H9 (cell line): ENCODE results near the gene NR3C2. TPM values are rescaled to one million over a fixed set of nuclear protein-coding genes. Genes with fewer than 3 reads are reported as not detected.

Experiments
- DNase-seq: peaks from one replicate; pipeline ENCODE4 v3.0.0-alpha.2; 2017
- H2AFZ ChIP-seq: one replicate; pipeline ENCODE4 v1.6.1; 2013; ENCODE audit warnings: mild to moderate bottlenecking, low read length, control low read depth, moderate library complexity
- H2AK5ac ChIP-seq: 2 replicates; pipeline ENCODE4 v1.6.1; 2013; ENCODE audit warnings: low read length, control low read depth, mixed read lengths; ENCODE audit not compliant: insufficient read length
- H2BK120ac ChIP-seq: one replicate; pipeline ENCODE4 v1.6.1; 2013; ENCODE audit warnings: low read depth, mild to moderate bottlenecking, low read length, control low read depth, inconsistent platforms; ENCODE audit not compliant: poor library complexity, severe bottlenecking
- H2BK12ac ChIP-seq: 2 replicates; pipeline ENCODE4 v1.6.1; 2013; ENCODE audit warnings: low read length, control low read depth, mixed read lengths, low read depth; ENCODE audit not compliant: insufficient read length
- H2BK15ac ChIP-seq: 2 replicates; pipeline ENCODE4 v1.6.1; 2013; ENCODE audit warnings: low read depth, low read length, control low read depth
- H2BK20ac ChIP-seq: one replicate; pipeline ENCODE4 v1.6.1; 2013; ENCODE audit warnings: low read depth, mild to moderate bottlenecking, low read length, control low read depth, inconsistent platforms; ENCODE audit not compliant: poor library complexity, severe bottlenecking
- H2BK5ac ChIP-seq: 2 replicates; pipeline ENCODE4 v1.6.1; 2013; ENCODE audit warnings: low read length, control low read depth, mixed read lengths; ENCODE audit not compliant: insufficient read length
- H3K14ac ChIP-seq: 2 replicates; pipeline ENCODE4 v1.6.1; 2013; ENCODE audit warnings: low read length, control low read depth; ENCODE audit not compliant: insufficient read depth
- H3K18ac ChIP-seq: 2 replicates; pipeline ENCODE4 v1.6.1; 2013; ENCODE audit warnings: low read depth, mild to moderate bottlenecking, mixed read lengths, low read length, control low read depth; ENCODE audit not compliant: insufficient read length
- H3K23ac ChIP-seq: 2 replicates; pipeline ENCODE4 v1.6.1; 2013; ENCODE audit warnings: low read length, control low read depth, mixed read lengths, low read depth; ENCODE audit not compliant: insufficient read length
- H3K23me2 ChIP-seq: 2 replicates; pipeline ENCODE4 v1.6.1; 2013; ENCODE audit warnings: low read depth, mild to moderate bottlenecking, mixed read lengths, low read length, control low read depth; ENCODE audit not compliant: insufficient read length, poor library complexity, severe bottlenecking
- H3K27ac ChIP-seq: 2 replicates; pipeline ENCODE4 v1.5.1; 2013; ENCODE audit warnings: low read length, control low read depth, mixed read lengths, low read depth; ENCODE audit not compliant: insufficient read length
- H3K27me3 ChIP-seq: 2 replicates; pipeline ENCODE4 v1.6.1; 2013; ENCODE audit warnings: low read length, control low read depth, inconsistent platforms; ENCODE audit not compliant: insufficient read depth
- H3K4ac ChIP-seq: 2 replicates; pipeline ENCODE4 v1.6.1; 2013; ENCODE audit warnings: low read depth, mild to moderate bottlenecking, control low read depth, inconsistent platforms, low read length, moderate library complexity
- H3K4me1 ChIP-seq: 2 replicates; pipeline ENCODE4 v1.6.1; 2013; ENCODE audit warnings: low read length, control low read depth, inconsistent platforms; ENCODE audit not compliant: insufficient read depth
- H3K4me2 ChIP-seq: 2 replicates; pipeline ENCODE4 v1.6.1; 2013; ENCODE audit warnings: low read length, control low read depth, mixed read lengths; ENCODE audit not compliant: insufficient read length, insufficient read depth
- H3K56ac ChIP-seq: 2 replicates; pipeline ENCODE4 v1.6.1; 2013; ENCODE audit warnings: low read depth, mild to moderate bottlenecking, mixed read lengths, low read length, control low read depth; ENCODE audit not compliant: insufficient read length
- H3K79me1 ChIP-seq: 2 replicates; pipeline ENCODE4 v1.6.1; 2013; ENCODE audit warnings: low read depth, mild to moderate bottlenecking, moderate library complexity, low read length, control low read depth, inconsistent platforms; ENCODE audit not compliant: insufficient read depth, poor library complexity, severe bottlenecking
- H3K79me2 ChIP-seq: 2 replicates; pipeline ENCODE4 v1.6.1; 2013; ENCODE audit warnings: low read length, control low read depth, inconsistent platforms; ENCODE audit not compliant: insufficient read depth
- H3K9ac ChIP-seq: 2 replicates; pipeline ENCODE4 v1.6.1; 2013; ENCODE audit warnings: low read length, control low read depth, mixed read lengths; ENCODE audit not compliant: insufficient read length; ENCODE audit errors: extremely low read depth
- H3K9me3 ChIP-seq: one replicate; pipeline ENCODE4 v1.6.1; 2013; ENCODE audit warnings: low read depth, low read length, inconsistent platforms; ENCODE audit not compliant: control insufficient read depth
- H3T11ph ChIP-seq: one replicate; pipeline ENCODE4 v1.6.1; 2013; ENCODE audit warnings: mild to moderate bottlenecking, low read length, control low read depth, inconsistent platforms
- H4K20me1 ChIP-seq: one replicate; pipeline ENCODE4 v1.6.1; 2013; ENCODE audit not compliant: control insufficient read depth, insufficient read length, insufficient read depth
- H4K5ac ChIP-seq: 2 replicates; pipeline ENCODE4 v1.6.1; 2013; ENCODE audit warnings: low read depth, mild to moderate bottlenecking, mixed read lengths, low read length, control low read depth; ENCODE audit not compliant: insufficient read length
- H4K8ac ChIP-seq: replicated peaks from 2 replicates; pipeline ENCODE4 v1.6.1; 2013; ENCODE audit warnings: low read length, control low read depth, mixed read lengths, low read depth; ENCODE audit not compliant: insufficient read length
- H4K91ac ChIP-seq: 2 replicates; pipeline ENCODE4 v1.6.1; 2013; ENCODE audit warnings: low read depth, mild to moderate bottlenecking, moderate library complexity, mixed read lengths, low read length, control low read depth; ENCODE audit not compliant: insufficient read length
- H3K27ac Mint-ChIP-seq, 3 experiments: 2 replicates in 2 of 3; 3 replicates in 1 of 3; pipeline ENCODE4 v1.8.0; 2020 to 2021; ENCODE audit warnings: mixed read lengths in 3 of 3, mild to moderate bottlenecking in 1 of 3, moderate library complexity in 1 of 3
- H3K27me3 Mint-ChIP-seq: 2 replicates; pipeline ENCODE4 v1.8.0; 2021; ENCODE audit warnings: low read depth, mild to moderate bottlenecking, moderate library complexity, mixed read lengths
- H3K36me3 Mint-ChIP-seq, 3 experiments: 2 replicates in 2 of 3; 3 replicates in 1 of 3; pipeline ENCODE4 v1.8.0; 2020 to 2021; ENCODE audit warnings: low read depth in 3 of 3, mixed read lengths in 3 of 3; ENCODE audit not compliant: insufficient read depth in 1 of 3
- H3K4me1 Mint-ChIP-seq, 2 experiments: 2 replicates each; pipeline ENCODE4 v1.8.0; 2020; ENCODE audit warnings: mixed read lengths in 2 of 2
- H3K4me3 Mint-ChIP-seq, 2 experiments: 2 replicates in 1 of 2; 3 replicates in 1 of 2; pipeline ENCODE4 v1.8.0; 2020 to 2021; ENCODE audit warnings: mild to moderate bottlenecking in 2 of 2, mixed read lengths in 2 of 2, moderate library complexity in 1 of 2
- H3K9me3 Mint-ChIP-seq, 2 experiments: 2 replicates in 1 of 2; 3 replicates in 1 of 2; pipeline ENCODE4 v1.8.0; 2020; ENCODE audit warnings: mild to moderate bottlenecking in 2 of 2, mixed read lengths in 2 of 2, moderate library complexity in 1 of 2
- WGBS: extraction: QIAGEN DNeasy Blood & Tissue Kit; methylation state at CpG from one replicate; pipeline ENCODE4 v1.1.7; 2013; ENCODE audit warnings: missing lambda C conversion rate, low lambda C conversion rate, mixed read lengths; ENCODE audit not compliant: insufficient read length; ENCODE audit errors: extremely low coverage; 5-methylcytosine and 5-hydroxymethylcytosine counted together
- total RNA-seq: library from RNA; stranded (reverse); gene quantifications from 2 replicates; pipeline ENCODE4 v1.2.1, GENCODE V29; 2021
- TF ChIP-seq, protein P1 (sequence below): fragments of 200-600 bp; sonication (generic); conservative IDR thresholded peaks from 3 replicates; pipeline ENCODE4 v1.8.0; 2021; ENCODE audit warnings: antibody characterized with exemption, mild to moderate bottlenecking

NR3C2 gene
- total RNA-seq, 1 experiment from 2014 or later = 1.4 TPM

- Histone ChIP-seq H4K20me1 (no peaks in the 10 kb centered on the region), H2BK5ac (no peak overlapping the region), H4K91ac (no peak overlapping the region), H3K23ac (no peak overlapping the region), H2AK5ac (no peak overlapping the region), H3K79me2 (no peaks in the 10 kb centered on the region), H3K4me2 (no peak overlapping the region), H3K23me2 (no peaks in the 10 kb centered on the region), H3K27ac (no peak overlapping the region), H2BK120ac (no peak overlapping the region), H2BK20ac (no peak overlapping the region), H3K27me3 (no peaks in the 10 kb centered on the region), H3K4ac (no peak overlapping the region), H3K18ac (no peak overlapping the region), H2BK15ac (no peak overlapping the region), H3K14ac (no peak overlapping the region), H3K56ac (no peak overlapping the region), H2AFZ (no peak overlapping the region), H4K5ac (no peak overlapping the region), H3K4me1 (no peaks in the 10 kb centered on the region), H2BK12ac (no peak overlapping the region), H3T11ph (no peak overlapping the region), H3K9ac (no peak overlapping the region), H3K79me1 (no peaks in the 10 kb centered on the region), H3K9me3 (no peaks in the 10 kb centered on the region), H4K8ac (no peak overlapping the region)
- TF ChIP-seq, protein P1, sequence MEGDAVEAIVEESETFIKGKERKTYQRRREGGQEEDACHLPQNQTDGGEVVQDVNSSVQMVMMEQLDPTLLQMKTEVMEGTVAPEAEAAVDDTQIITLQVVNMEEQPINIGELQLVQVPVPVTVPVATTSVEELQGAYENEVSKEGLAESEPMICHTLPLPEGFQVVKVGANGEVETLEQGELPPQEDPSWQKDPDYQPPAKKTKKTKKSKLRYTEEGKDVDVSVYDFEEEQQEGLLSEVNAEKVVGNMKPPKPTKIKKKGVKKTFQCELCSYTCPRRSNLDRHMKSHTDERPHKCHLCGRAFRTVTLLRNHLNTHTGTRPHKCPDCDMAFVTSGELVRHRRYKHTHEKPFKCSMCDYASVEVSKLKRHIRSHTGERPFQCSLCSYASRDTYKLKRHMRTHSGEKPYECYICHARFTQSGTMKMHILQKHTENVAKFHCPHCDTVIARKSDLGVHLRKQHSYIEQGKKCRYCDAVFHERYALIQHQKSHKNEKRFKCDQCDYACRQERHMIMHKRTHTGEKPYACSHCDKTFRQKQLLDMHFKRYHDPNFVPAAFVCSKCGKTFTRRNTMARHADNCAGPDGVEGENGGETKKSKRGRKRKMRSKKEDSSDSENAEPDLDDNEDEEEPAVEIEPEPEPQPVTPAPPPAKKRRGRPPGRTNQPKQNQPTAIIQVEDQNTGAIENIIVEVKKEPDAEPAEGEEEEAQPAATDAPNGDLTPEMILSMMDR = no peak
- no peaks in the 10 kb centered on the region for H3K36me3 Mint-ChIP-seq
- H3K27me3 Mint-ChIP-seq = no peaks in the 10 kb centered on the region
- no CpG with 5 or more reads among the region's 7 CpGs for WGBS
- no peaks in the 10 kb centered on the region for H3K9me3 Mint-ChIP-seq
- H3K27ac Mint-ChIP-seq = no peak overlapping the region; a peak in 1 of 7 replicates
- DNase-seq = no peak
- H3K4me1 Mint-ChIP-seq = no peaks in the 10 kb centered on the region
- H3K4me3 Mint-ChIP-seq = no peak overlapping the region
Measured at GRCh38 chr4:148266240-148266639, 176.0 kb downstream of the NR3C2 start.
